Esophagus squamous epithelium (tissue), 4 donors: ENCODE results near the gene CTR9.

Experiments
- POLR2A ChIP-seq, 4 donors: fragments of 450-650 bp; IDR thresholded peaks; one replicate each; pipeline ENCODE4 v1.6.1; 2017; ENCODE audit warnings: antibody characterized with exemption in 4 of 4, mild to moderate bottlenecking in 4 of 4, moderate library complexity in 3 of 4
- TF ChIP-seq, protein P1 (sequence below), 6 experiments: fragments of 450-650 bp in 4 of 6; fragments of 200-600 bp in 2 of 6; sonication (generic) in 2 of 6; IDR thresholded peaks; one replicate each; pipeline ENCODE4 v1.5.1; 2016 to 2019; ENCODE audit warnings: antibody characterized with exemption in 6 of 6, mild to moderate bottlenecking in 4 of 6, moderate library complexity in 4 of 6

DNA sequence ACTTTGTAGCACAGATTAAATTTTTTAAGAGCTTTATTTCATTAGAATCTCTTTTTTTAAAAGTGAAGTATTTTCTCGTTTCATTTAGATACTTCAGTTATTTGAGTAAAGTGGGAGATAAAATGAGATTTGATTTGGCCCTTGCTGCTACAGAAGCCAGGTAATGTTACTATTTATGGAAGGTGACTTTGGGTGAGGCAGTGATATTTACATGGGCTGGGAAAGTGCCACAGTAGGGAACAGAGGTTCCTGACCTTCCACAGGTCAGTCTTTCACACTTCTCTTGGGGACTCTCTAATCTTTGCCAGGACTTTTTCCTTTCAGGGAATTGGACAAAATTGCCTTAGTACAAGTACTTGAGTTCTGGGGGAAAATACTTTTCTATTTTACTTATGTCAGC is 20.4 kb downstream of the CTR9 start:
- TF ChIP-seq, protein P1, sequence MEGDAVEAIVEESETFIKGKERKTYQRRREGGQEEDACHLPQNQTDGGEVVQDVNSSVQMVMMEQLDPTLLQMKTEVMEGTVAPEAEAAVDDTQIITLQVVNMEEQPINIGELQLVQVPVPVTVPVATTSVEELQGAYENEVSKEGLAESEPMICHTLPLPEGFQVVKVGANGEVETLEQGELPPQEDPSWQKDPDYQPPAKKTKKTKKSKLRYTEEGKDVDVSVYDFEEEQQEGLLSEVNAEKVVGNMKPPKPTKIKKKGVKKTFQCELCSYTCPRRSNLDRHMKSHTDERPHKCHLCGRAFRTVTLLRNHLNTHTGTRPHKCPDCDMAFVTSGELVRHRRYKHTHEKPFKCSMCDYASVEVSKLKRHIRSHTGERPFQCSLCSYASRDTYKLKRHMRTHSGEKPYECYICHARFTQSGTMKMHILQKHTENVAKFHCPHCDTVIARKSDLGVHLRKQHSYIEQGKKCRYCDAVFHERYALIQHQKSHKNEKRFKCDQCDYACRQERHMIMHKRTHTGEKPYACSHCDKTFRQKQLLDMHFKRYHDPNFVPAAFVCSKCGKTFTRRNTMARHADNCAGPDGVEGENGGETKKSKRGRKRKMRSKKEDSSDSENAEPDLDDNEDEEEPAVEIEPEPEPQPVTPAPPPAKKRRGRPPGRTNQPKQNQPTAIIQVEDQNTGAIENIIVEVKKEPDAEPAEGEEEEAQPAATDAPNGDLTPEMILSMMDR (IDR thresholded peaks at IDR 0.05), result no peak
- TF ChIP-seq POLR2A (IDR thresholded peaks at IDR 0.05), result no peak
